Panc1 (cell line): ENCODE results near the gene ART5. TPM values are rescaled to one million over a fixed set of nuclear protein-coding genes. Genes with fewer than 3 reads are reported as not detected.

Source experiments
- ATAC-seq: fragments of 200-7000 bp; cut with Tn5 transposase; 2 replicates; pipeline ENCODE4 v1.9.1; 2020; ENCODE audit warnings: mild to moderate bottlenecking, moderate library complexity
- BruUV-seq: library from RNA; stranded (reverse); fragments of 400-500 nt; replicated peaks from 2 replicates; lab custom pipeline; 2021; lab: Mats Ljungman, UMichigan
- CTCF ChIA-PET: fragments of 300-600 bp; sonication (Branson Sonifier 250); formaldehyde crosslinking; loops from one replicate; lab custom pipeline; 2022; ENCODE audit warnings: antibody characterized with exemption; lab: Charles Lee
- POLR2A ChIA-PET: fragments of 300-600 bp; sonication (Branson Sonifier 250); formaldehyde crosslinking; loops from one replicate; lab custom pipeline; 2022; ENCODE audit warnings: antibody characterized with exemption; lab: Charles Lee
- DNase-seq: peaks from one replicate; pipeline ENCODE4 v3.0.0-alpha.2; 2010; ENCODE audit warnings: low read depth, low spot score
- H3K27ac ChIP-seq: 2 replicates; pipeline ENCODE4 v1.5.1; 2011; ENCODE audit warnings: mild to moderate bottlenecking, low read length, inconsistent platforms
- H3K27me3 ChIP-seq: fragments of 200-500 bp; sonication (Bioruptor generic); 2 replicates; pipeline ENCODE4 v1.6.0; 2014; ENCODE audit warnings: low read length, inconsistent platforms; ENCODE audit not compliant: control insufficient read depth, insufficient read depth
- H3K36me3 ChIP-seq: fragments of 200-500 bp; sonication (Bioruptor generic); 2 replicates; pipeline ENCODE4 v1.5.1; 2014; ENCODE audit warnings: inconsistent platforms, mild to moderate bottlenecking, low read length, moderate library complexity; ENCODE audit not compliant: control insufficient read depth, insufficient read depth
- H3K4me1 ChIP-seq: 2 replicates; pipeline ENCODE4 v1.5.1; 2011; ENCODE audit warnings: inconsistent platforms, mild to moderate bottlenecking, low read length, moderate library complexity; ENCODE audit not compliant: control insufficient read depth, insufficient read depth
- H3K4me3 ChIP-seq, 2 experiments: 2 replicates each; pipeline ENCODE4 v1.5.1; 2011 to 2012; ENCODE audit warnings: low read depth in 2 of 2, low read length in 2 of 2, mild to moderate bottlenecking in 2 of 2, inconsistent platforms in 1 of 2, moderate library complexity in 1 of 2
- H3K9me3 ChIP-seq: fragments of 200-500 bp; sonication (Bioruptor generic); 2 replicates; pipeline ENCODE4 v1.5.1; 2014; ENCODE audit warnings: low read depth, mild to moderate bottlenecking, inconsistent platforms, low read length, moderate library complexity; ENCODE audit not compliant: control insufficient read depth, insufficient read depth
- CTCF ChIP-seq: fragments of 450-650 bp; IDR thresholded peaks from 2 replicates; pipeline ENCODE4 v1.5.1; 2017; ENCODE audit warnings: mild to moderate bottlenecking
- POLR2AphosphoS5 ChIP-seq: IDR thresholded peaks from 2 replicates; pipeline ENCODE4 v1.6.1; 2012; ENCODE audit warnings: mild to moderate bottlenecking, low read depth, low read length, moderate library complexity
- REST ChIP-seq, 2 experiments: IDR thresholded peaks; 2 replicates each; pipeline ENCODE4 v1.6.1; 2011 to 2012; ENCODE audit warnings: low read depth in 2 of 2, control low read depth in 1 of 2, low read length in 1 of 2, mild to moderate bottlenecking in 1 of 2, moderate library complexity in 1 of 2; ENCODE audit not compliant: insufficient read depth in 1 of 2
- SIN3A ChIP-seq: IDR thresholded peaks from 2 replicates; pipeline ENCODE4 v1.6.1; 2012; ENCODE audit warnings: low read depth, mild to moderate bottlenecking, low read length, moderate library complexity, borderline replicate concordance; ENCODE audit not compliant: insufficient read depth
- TCF7L2 ChIP-seq: IDR thresholded peaks from 2 replicates; pipeline ENCODE4 v1.6.1; 2011; ENCODE audit warnings: mild to moderate bottlenecking, low read depth, low read length, inconsistent platforms
- in situ Hi-C: cut with HindIII; loops from 2 replicates; pipeline ENCODE4 v1.10.0; 2016; ENCODE audit warnings: low sequenced_read_pairs, low pct_unique_long_range_greater_than_20kb
- intact Hi-C: fragments of 100-400 bp; cut with micrococcal nuclease; formaldehyde crosslinking; loops from one replicate; pipeline ENCODE4 v1.10.0; 2022; ENCODE audit not compliant: unreplicated experiment
- total RNA-seq: library from RNA; stranded (reverse); gene quantifications from one replicate; pipeline ENCODE4 v1.2.1, GENCODE V29; 2021; ENCODE audit not compliant: unreplicated experiment

Gene ART5
- total RNA-seq, 1 experiment from 2014 or later = 12.8 TPM

GRCh38 chr11:3627291-3627690, 14.5 kb downstream of the ART5 start:
- Histone ChIP-seq H3K9me3 (no peaks in the 10 kb centered on the region), H3K4me1 (no peaks in the 10 kb centered on the region), H3K27ac (no peak overlapping the region), H3K4me3 (no peak overlapping the region), H3K27me3 (no peaks in the 10 kb centered on the region), H3K36me3 (no peaks in the 10 kb centered on the region)
- POLR2A ChIA-PET = interaction anchor here (0.9 kb wide), 1 partner anchor 163 kb away, joined by 10 read pairs; no protein-coding TSS in a partner anchor
- no peak for TF ChIP-seq TCF7L2
- TF ChIP-seq CTCF = no peak
- TF ChIP-seq POLR2AphosphoS5 = no peak
- TF ChIP-seq SIN3A = no peak
- TF ChIP-seq REST (IDR thresholded peaks at IDR 0.05; ENCODE audit: insufficient read depth in 1 of 2, low read depth in 2 of 2, low read length in 1 of 2) = no peak
- ATAC-seq (peak; percentile 39; the same call in 1 of the 2 replicates), DNase-seq (no peak)
- in situ Hi-C loops = no loop called here
- intact Hi-C loops = no loop called here
- CTCF ChIA-PET = interaction anchor here (0.6 kb wide), 1 partner anchor 37 kb away, joined by 4 read pairs; no protein-coding TSS in a partner anchor
- no TSS peak for BruUV-seq

GRCh38 chr11:3626250-3626960, 15.4 kb downstream of the ART5 start:
- DNase-seq = no peak
- Histone ChIP-seq H3K4me3 (no peak overlapping the region), H3K36me3 (no peaks in the 10 kb centered on the region), H3K9me3 (no peaks in the 10 kb centered on the region), H3K27ac (no peak overlapping the region), H3K4me1 (no peaks in the 10 kb centered on the region), H3K27me3 (no peaks in the 10 kb centered on the region)
- in situ Hi-C loops = no loop called here
- CTCF ChIA-PET = no interaction called here
- intact Hi-C loops = no loop called here
- no peak for ATAC-seq
- no TSS peak for BruUV-seq
- POLR2A ChIA-PET = no interaction called here
- no peak for TF ChIP-seq REST (IDR thresholded peaks at IDR 0.05; ENCODE audit: insufficient read depth in 1 of 2, low read depth in 2 of 2, low read length in 1 of 2)
- TF ChIP-seq SIN3A = no peak
- TF ChIP-seq CTCF = no peak
- TF ChIP-seq TCF7L2 = no peak
- no peak for TF ChIP-seq POLR2AphosphoS5
